NT2/D1 (cell line): ENCODE results near the gene STX11.

Experiments
- SUZ12 ChIP-seq: IDR thresholded peaks from 2 replicates; pipeline ENCODE4 v1.6.1; 2011; ENCODE audit not compliant: insufficient read length, insufficient read depth; ENCODE audit errors: extremely low read depth
- YY1 ChIP-seq: IDR thresholded peaks from 2 replicates; pipeline ENCODE4 v1.6.1; 2011; ENCODE audit not compliant: insufficient read length, insufficient read depth
- ZNF274 ChIP-seq: IDR thresholded peaks from 2 replicates; pipeline ENCODE4 v1.6.1; 2011; ENCODE audit warnings: mild to moderate bottlenecking, low read depth, low read length

DNA sequence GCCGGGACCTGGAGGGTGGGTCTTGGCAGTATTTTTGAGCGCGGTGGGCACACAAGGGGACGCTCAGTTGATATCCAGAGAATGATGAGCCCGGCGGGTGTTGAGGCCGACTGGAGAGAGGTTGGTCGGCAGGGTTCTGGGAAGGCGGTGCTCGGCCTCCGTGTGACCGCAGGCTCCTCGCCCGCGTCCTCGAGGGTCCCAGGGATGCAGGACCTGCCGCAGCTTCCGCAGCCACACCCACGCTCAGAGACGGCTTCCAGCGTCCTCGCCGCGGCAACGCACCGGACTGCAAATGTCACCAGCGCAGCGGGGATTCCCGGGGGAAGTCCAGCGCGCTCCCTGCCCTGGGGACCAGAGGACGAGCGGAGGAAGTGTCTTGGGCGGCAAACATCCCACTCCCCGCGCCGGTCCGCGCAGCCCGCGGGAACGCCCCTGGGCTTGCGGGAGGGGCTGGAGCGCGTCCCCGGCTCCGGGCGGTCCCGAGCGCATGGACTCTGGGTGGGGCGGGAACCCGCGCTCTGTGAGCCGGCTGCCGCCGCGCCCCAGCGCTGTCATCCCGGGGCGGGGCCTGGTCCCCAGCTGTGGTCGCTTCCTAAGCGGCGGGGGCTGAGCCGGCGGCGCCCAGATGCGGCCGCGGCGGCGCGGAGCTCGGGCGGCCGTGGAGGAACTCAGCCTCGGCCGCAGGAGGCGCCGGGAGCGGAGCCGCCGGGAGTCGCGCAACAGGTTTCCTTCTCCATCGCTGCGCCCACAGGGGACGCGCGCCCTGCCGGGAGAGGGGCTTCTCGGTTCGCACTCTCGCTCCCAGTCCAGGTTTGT, at the start of gene STX11:
- no peak for TF ChIP-seq ZNF274
- no peak for TF ChIP-seq YY1
- no peak for TF ChIP-seq SUZ12
